GM12865 (cell line): ENCODE measurements around the gene SKI.

Source experiments
- DNase-seq: peaks from one replicate; pipeline ENCODE4 v3.0.0; 2010; ENCODE audit warnings: low read depth
- H3K4me3 ChIP-seq: 2 replicates; pipeline ENCODE4 v1.5.1; 2011; ENCODE audit warnings: mild to moderate bottlenecking, low read depth, low read length, control low read depth
- CTCF ChIP-seq: IDR thresholded peaks from 2 replicates; pipeline ENCODE4 v1.5.1; 2011; ENCODE audit warnings: low read length, control low read depth, low read depth, inconsistent platforms; ENCODE audit not compliant: insufficient read depth; ENCODE audit errors: missing control alignments

SKI gene

GRCh38 chr1:2232916-2233438 lies 4.9 kb downstream of the SKI start:
- H3K4me3 ChIP-seq = no peak overlapping the region
- no peak for DNase-seq
- no peak for TF ChIP-seq CTCF

- H3K4me3 ChIP-seq = no peak overlapping the region
- TF ChIP-seq CTCF = no peak
- no peak for DNase-seq
Measured at GRCh38 chr1:2233468-2233867, 5.3 kb downstream of the SKI start.

GRCh38 chr1:2233997-2234761 lies 6.1 kb downstream of the SKI start:
- TF ChIP-seq CTCF = no peak
- H3K4me3 ChIP-seq = no peak overlapping the region
- peak; percentile 71 for DNase-seq

- no peak for TF ChIP-seq CTCF
- H3K4me3 ChIP-seq = no peak overlapping the region
- no peak for DNase-seq
Measured at GRCh38 chr1:2234762-2235113, 6.6 kb downstream of the SKI start.

- no peak for TF ChIP-seq CTCF
- no peak overlapping the region for H3K4me3 ChIP-seq
- no peak for DNase-seq
Measured at GRCh38 chr1:2235300-2235998, 7.3 kb downstream of the SKI start.

- DNase-seq = no peak
- H3K4me3 ChIP-seq = no peak overlapping the region
- no peak for TF ChIP-seq CTCF
Measured at GRCh38 chr1:2236695-2237677, 8.9 kb downstream of the SKI start.
